Measurements from ENCODE around the gene FNBP1. TPM values are rescaled to one million over a fixed set of nuclear protein-coding genes. Genes with fewer than 3 reads are reported as not detected.
"Not testable (repeated sequence)": the region's sequence is repeated elsewhere in the genome, so short reads cannot be mapped to it uniquely, and the experiment has no call there.

FNBP1 gene
- polyA plus RNA-seq, 2 of the 4 experiments (the other 2 are of a cell fraction) = 10.6 to 15.6 TPM

DNA sequence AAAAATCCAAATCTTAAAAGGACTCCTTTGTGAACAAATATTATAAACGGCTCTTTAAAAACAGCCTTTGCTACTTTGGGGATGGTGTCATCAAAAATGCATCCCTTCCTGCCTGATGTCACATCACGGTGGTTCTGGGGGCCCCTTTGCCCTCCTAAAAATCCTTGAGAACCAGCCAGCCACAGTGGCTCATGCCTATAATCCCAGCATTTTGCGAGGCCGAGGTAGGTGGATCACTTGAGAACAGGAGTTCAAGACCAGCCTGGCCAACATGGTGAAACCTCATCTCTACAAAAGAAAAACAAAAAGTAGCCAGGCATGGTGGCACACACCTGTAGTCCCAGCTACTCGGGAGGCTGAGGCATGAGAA, 43.9 kb downstream of the FNBP1 start:
- no peak overlapping the region for H3K27ac ChIP-seq
- no peak overlapping the region for H3K4me3 ChIP-seq
- 77% methylated on average over 5 of the region's 5 CpGs for WGBS (ENCODE audit: missing lambda C conversion rate)
- no peak overlapping the region for H3K4me2 ChIP-seq
- ATAC-seq (no peak), DNase-seq (ENCODE audit: low read depth in 1 of 2, low spot score in 1 of 2) (no peak), FAIRE-seq (no peak)
- no peak for TF ChIP-seq GATA3 (IDR thresholded peaks at IDR 0.05; ENCODE audit: borderline replicate concordance)
- no peak for TF ChIP-seq SREBF2 (IDR thresholded peaks at IDR 0.05)
- TF ChIP-seq POLR2AphosphoS2 (conservative IDR thresholded peaks at IDR 0.05; ENCODE audit: low read length) = no peak
- TF ChIP-seq HOXB13 (CRISPR knock-in tag; IDR thresholded peaks at IDR 0.05; ENCODE audit: low read depth) = no peak
- no peak for TF ChIP-seq KDM5A (IDR thresholded peaks at IDR 0.05)
- no peak for TF ChIP-seq HOXA7 (CRISPR knock-in tag; IDR thresholded peaks at IDR 0.05)
- TF ChIP-seq SMC3 (IDR thresholded peaks at IDR 0.05) = no peak
- no peak for TF ChIP-seq ZNF302 (CRISPR knock-in tag; IDR thresholded peaks at IDR 0.05)
- TF ChIP-seq BHLHE40 (IDR thresholded peaks at IDR 0.05; ENCODE audit: low read depth, low read length) = no peak
- TF ChIP-seq FOSL2 (IDR thresholded peaks at IDR 0.05) = no peak
- no peak for TF ChIP-seq FOSL2 (CRISPR knock-in tag; IDR thresholded peaks at IDR 0.05)
- TF ChIP-seq RCOR1 (IDR thresholded peaks at IDR 0.05; ENCODE audit: low read depth, low read length) = no peak
- TF ChIP-seq JUN (IDR thresholded peaks at IDR 0.05) = no peak
- TF ChIP-seq, protein P1, sequence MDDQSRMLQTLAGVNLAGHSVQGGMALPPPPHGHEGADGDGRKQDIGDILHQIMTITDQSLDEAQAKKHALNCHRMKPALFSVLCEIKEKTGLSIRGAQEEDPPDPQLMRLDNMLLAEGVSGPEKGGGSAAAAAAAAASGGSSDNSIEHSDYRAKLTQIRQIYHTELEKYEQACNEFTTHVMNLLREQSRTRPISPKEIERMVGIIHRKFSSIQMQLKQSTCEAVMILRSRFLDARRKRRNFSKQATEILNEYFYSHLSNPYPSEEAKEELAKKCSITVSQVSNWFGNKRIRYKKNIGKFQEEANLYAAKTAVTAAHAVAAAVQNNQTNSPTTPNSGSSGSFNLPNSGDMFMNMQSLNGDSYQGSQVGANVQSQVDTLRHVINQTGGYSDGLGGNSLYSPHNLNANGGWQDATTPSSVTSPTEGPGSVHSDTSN (IDR thresholded peaks at IDR 0.05) = no peak
- TF ChIP-seq, protein P2, sequence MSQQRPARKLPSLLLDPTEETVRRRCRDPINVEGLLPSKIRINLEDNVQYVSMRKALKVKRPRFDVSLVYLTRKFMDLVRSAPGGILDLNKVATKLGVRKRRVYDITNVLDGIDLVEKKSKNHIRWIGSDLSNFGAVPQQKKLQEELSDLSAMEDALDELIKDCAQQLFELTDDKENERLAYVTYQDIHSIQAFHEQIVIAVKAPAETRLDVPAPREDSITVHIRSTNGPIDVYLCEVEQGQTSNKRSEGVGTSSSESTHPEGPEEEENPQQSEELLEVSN (IDR thresholded peaks at IDR 0.05; ENCODE audit: borderline replicate concordance, low read depth) = no peak
- no peak for TF ChIP-seq TP53 (CRISPR knock-in tag; IDR thresholded peaks at IDR 0.05)
- TF ChIP-seq POLR2A (IDR thresholded peaks at IDR 0.05; ENCODE audit: low read length) = no peak
- TF ChIP-seq MAFK (IDR thresholded peaks at IDR 0.05; ENCODE audit: partially characterized antibody) = no peak
- H3K4me1 ChIP-seq = peaks cover 9% of the 10 kb centered on the region; the same call in 2 of the 3 replicates
- POLR2A ChIA-PET = no interaction called here
- CTCF ChIA-PET = interaction anchor here (0.6 to 1.0 kb wide), 2 partner anchors 11 to 23 kb away, joined by 3 read pairs; no protein-coding TSS in a partner anchor
- no peaks in the 10 kb centered on the region for H3K9me3 ChIP-seq

DNA sequence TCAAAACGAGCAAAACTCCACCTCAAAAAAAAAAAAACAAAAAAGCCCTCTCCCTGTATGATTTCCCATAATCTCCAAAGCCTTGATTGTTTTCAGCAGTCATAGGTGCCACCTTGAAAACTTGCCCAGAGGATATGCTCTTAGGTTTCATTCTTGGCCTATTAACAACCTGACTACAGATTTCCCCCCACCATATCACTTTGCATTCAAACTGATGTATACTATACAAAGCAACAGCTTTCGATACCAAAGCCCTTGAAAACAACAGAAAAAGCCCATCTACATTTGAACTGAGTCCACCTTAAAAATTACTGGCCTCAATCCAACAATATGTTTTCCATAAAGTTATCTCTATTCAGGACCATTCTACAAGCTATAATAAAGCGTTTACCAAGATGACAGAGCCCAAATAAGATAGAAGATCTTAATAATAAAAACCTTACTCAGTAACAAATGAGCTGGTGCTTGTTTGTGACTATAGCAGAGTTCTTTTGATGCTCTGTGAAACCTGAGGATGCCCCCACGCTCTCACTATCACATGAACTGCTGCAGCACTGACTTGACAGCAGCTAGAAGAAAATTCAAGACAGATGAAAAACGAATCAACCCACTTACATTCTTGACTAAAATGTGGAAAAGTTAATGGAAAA, 44.4 kb downstream of the FNBP1 start:
- Histone ChIP-seq H3K9me3 (no peaks in the 10 kb centered on the region), H3K4me1 (peaks cover 9% of the 10 kb centered on the region; the same call in 2 of the 3 replicates), H3K4me3 (no peak overlapping the region), H3K4me2 (no peak overlapping the region), H3K27ac (no peak overlapping the region)
- FAIRE-seq (no peak), DNase-seq (ENCODE audit: low read depth in 1 of 2, low spot score in 1 of 2) (no peak), ATAC-seq (no peak)
- CTCF ChIA-PET = interaction anchor here (1.0 kb wide), 1 partner anchor 11 kb away, joined by 3 read pairs; no protein-coding TSS in a partner anchor
- POLR2A ChIA-PET = no interaction called here
- WGBS (ENCODE audit: missing lambda C conversion rate) = 65% methylated on average over 5 of the region's 5 CpGs
- TF ChIP-seq RFX5 (IDR thresholded peaks at IDR 0.05) = no peak

DNA sequence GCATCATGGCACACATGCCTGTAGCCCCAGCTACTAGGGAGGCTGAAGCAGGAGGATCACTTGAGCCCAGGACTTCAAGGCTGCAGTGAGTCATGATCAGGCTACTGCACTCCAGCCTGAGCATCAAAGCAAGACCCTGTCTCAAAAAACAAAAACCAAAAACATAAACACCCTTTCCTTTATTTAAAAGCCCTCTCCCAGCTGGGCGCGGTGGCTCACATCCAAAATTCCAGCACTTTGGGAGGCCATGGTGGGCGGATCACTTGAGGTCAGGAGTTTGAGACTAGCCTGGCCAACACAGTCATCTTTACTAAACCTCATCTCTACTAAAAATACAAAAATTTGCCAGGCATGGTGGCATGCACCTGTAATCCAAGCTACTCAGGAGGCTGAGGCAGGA, 45.3 kb downstream of the FNBP1 start:
- ATAC-seq; CTCF ChIA-PET; H3K9me3 ChIP-seq; H3K4me1 ChIP-seq; H3K27ac ChIP-seq; POLR2A ChIA-PET; H3K4me2 ChIP-seq; DNase-seq (ENCODE audit: low read depth in 1 of 2, low spot score in 1 of 2); H3K4me3 ChIP-seq; FAIRE-seq: not testable (repeated sequence)
- 90% methylated on average over 3 of the region's 3 CpGs for WGBS (ENCODE audit: missing lambda C conversion rate)

DNA sequence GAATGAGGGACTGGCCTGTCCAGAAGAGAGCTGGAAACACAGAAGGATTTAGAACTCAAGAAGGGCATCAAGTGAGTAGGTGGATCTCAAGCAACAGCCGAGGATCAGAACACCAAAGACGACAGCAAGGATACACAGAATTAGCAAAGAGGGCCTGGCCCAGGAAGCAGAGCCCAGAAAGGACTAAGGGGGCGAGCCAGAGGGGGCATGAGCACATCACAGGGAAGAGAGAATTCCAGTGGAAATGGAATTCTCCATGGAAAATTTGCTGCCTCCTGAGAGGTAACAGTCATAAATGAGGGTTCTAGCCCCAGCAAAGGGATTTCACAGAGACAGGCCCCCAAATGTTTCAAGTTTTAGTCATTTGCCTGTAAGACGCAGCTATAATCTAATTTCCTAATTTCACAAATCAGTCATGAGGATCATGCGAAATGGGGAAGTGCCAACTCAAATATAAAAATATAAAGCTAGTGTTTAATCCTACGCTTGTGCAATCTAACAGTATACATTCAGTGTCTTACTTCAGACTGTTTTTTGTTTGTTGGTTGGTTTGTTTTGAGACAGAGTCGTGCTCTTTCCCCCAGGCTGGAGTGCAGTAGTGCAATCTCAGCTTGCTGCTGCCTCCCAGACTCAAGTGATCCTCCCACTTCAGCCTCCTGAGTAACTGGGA, 46.7 kb downstream of the FNBP1 start:
- DNase-seq (ENCODE audit: low read depth in 1 of 2, low spot score in 1 of 2) = no peak
- no peak for TF ChIP-seq HOXB5 (CRISPR knock-in tag; IDR thresholded peaks at IDR 0.05)
- no peak for TF ChIP-seq HDAC2 (IDR thresholded peaks at IDR 0.05)
- TF ChIP-seq KDM5A (IDR thresholded peaks at IDR 0.05) = no peak
- TF ChIP-seq MYC (IDR thresholded peaks at IDR 0.05; ENCODE audit: borderline replicate concordance, low read length) = no peak
- no peak for TF ChIP-seq CEBPB (IDR thresholded peaks at IDR 0.05)
- no peak for TF ChIP-seq CHD2 (IDR thresholded peaks at IDR 0.05; ENCODE audit: low read length, partially characterized antibody)
- TF ChIP-seq JUN (IDR thresholded peaks at IDR 0.05) = no peak
- TF ChIP-seq POLR2A (IDR thresholded peaks at IDR 0.05; ENCODE audit: low read length) = no peak
- no peak for TF ChIP-seq TP53 (CRISPR knock-in tag; IDR thresholded peaks at IDR 0.05)
- TF ChIP-seq FOSB (CRISPR knock-in tag; IDR thresholded peaks at IDR 0.05) = no peak
- TF ChIP-seq KDM1A (IDR thresholded peaks at IDR 0.05; ENCODE audit: low read depth) = no peak
- no peak for TF ChIP-seq JUNB (IDR thresholded peaks at IDR 0.05)
- TF ChIP-seq SMC3 (IDR thresholded peaks at IDR 0.05) = no peak
- TF ChIP-seq, protein P3, sequence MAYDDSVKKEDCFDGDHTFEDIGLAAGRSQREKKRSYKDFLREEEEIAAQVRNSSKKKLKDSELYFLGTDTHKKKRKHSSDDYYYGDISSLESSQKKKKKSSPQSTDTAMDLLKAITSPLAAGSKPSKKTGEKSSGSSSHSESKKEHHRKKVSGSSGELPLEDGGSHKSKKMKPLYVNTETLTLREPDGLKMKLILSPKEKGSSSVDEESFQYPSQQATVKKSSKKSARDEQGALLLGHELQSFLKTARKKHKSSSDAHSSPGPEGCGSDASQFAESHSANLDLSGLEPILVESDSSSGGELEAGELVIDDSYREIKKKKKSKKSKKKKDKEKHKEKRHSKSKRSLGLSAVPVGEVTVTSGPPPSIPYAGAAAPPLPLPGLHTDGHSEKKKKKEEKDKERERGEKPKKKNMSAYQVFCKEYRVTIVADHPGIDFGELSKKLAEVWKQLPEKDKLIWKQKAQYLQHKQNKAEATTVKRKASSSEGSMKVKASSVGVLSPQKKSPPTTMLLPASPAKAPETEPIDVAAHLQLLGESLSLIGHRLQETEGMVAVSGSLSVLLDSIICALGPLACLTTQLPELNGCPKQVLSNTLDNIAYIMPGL (CRISPR knock-in tag; IDR thresholded peaks at IDR 0.05; ENCODE audit: borderline replicate concordance) = no peak
- no peak for TF ChIP-seq MAZ (IDR thresholded peaks at IDR 0.05; ENCODE audit: borderline replicate concordance, low read depth, low read length)

More for the DNA sequence above, 46.7 kb downstream of the FNBP1 start:
- H3K27ac ChIP-seq = no peak overlapping the region
- 85% methylated on average over 7 of the region's 7 CpGs for WGBS (ENCODE audit: missing lambda C conversion rate)
- no peak for ATAC-seq
- POLR2A ChIA-PET = no interaction called here
- FAIRE-seq = no peak
- H3K4me1 ChIP-seq = peaks cover 9% of the 10 kb centered on the region; the same call in 2 of the 3 replicates
- CTCF ChIA-PET = interaction anchor here (0.6 kb wide), 2 partner anchors 21 to 40 kb away, joined by 3 read pairs; no protein-coding TSS in a partner anchor
- H3K4me3 ChIP-seq = no peak overlapping the region
- no peak overlapping the region for H3K4me2 ChIP-seq
- H3K9me3 ChIP-seq = no peaks in the 10 kb centered on the region
